Peyer's patch (tissue), 4 donors: ENCODE data around the gene RRP15.

Experiments
- POLR2A ChIP-seq, 2 donors: fragments of 450-650 bp; IDR thresholded peaks; one replicate each; pipeline ENCODE4 v1.5.1; 2017; ENCODE audit warnings: antibody characterized with exemption in 2 of 2, mild to moderate bottlenecking in 2 of 2, moderate library complexity in 2 of 2
- TF ChIP-seq, protein P1 (sequence below), 6 experiments: fragments of 450-650 bp in 4 of 6; fragments of 200-600 bp in 2 of 6; sonication (generic) in 1 of 6; IDR thresholded peaks; one replicate each; pipeline ENCODE4 v1.5.1; 2017 to 2019; ENCODE audit warnings: antibody characterized with exemption in 6 of 6, mild to moderate bottlenecking in 3 of 6, moderate library complexity in 1 of 6

DNA sequence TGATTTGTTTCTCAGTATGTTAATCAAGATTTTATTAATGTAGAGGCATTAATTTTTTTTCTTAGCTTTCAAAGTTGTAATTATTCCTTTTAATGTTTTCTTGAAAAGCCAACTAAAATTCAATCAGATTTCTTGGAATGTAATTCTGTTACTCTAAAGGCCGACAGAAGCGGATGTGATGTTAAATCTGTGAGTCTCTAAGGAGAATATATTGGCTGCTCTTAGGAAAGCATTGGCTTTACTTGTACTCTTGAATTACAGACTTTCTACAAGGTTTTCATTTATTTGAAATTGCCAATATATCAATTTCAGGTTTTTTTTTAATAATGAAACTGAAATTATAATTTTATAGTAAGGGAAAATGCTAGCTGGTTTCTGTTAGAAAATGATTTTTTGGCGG lies 29.2 kb downstream of the RRP15 start:
- TF ChIP-seq POLR2A (IDR thresholded peaks at IDR 0.05), result no peak
- TF ChIP-seq, protein P1, sequence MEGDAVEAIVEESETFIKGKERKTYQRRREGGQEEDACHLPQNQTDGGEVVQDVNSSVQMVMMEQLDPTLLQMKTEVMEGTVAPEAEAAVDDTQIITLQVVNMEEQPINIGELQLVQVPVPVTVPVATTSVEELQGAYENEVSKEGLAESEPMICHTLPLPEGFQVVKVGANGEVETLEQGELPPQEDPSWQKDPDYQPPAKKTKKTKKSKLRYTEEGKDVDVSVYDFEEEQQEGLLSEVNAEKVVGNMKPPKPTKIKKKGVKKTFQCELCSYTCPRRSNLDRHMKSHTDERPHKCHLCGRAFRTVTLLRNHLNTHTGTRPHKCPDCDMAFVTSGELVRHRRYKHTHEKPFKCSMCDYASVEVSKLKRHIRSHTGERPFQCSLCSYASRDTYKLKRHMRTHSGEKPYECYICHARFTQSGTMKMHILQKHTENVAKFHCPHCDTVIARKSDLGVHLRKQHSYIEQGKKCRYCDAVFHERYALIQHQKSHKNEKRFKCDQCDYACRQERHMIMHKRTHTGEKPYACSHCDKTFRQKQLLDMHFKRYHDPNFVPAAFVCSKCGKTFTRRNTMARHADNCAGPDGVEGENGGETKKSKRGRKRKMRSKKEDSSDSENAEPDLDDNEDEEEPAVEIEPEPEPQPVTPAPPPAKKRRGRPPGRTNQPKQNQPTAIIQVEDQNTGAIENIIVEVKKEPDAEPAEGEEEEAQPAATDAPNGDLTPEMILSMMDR (IDR thresholded peaks at IDR 0.05), result no peak
